Activated CD4-positive, alpha-beta T cell treated with anti-CD3 and anti-CD28 coated beads for 4 hours (primary cell): ENCODE results near the gene PPARG.

Experiments
- DNase-seq, 2 donors: peaks; one replicate each; pipeline ENCODE4 v3.0.0-alpha.2; 2020

PPARG gene

GRCh38 chr3:12345584-12346494 is 57.0 kb downstream of the PPARG start:
- DNase-seq = no peak

- DNase-seq = no peak
Measured at GRCh38 chr3:12347301-12347700, 58.4 kb downstream of the PPARG start.

GRCh38 chr3:12349895-12350811 is 61.3 kb downstream of the PPARG start:
- no peak for DNase-seq

GRCh38 chr3:12351145-12351544 is 62.3 kb downstream of the PPARG start:
- DNase-seq = no peak

- DNase-seq = no peak
Measured at GRCh38 chr3:12352253-12352652, 63.4 kb downstream of the PPARG start.

GRCh38 chr3:12352755-12353154 is 63.9 kb downstream of the PPARG start:
- DNase-seq = no peak

GRCh38 chr3:12353796-12354525 is 65.1 kb downstream of the PPARG start:
- no peak for DNase-seq

- no peak for DNase-seq
Measured at GRCh38 chr3:12356175-12356574, 67.3 kb downstream of the PPARG start.

GRCh38 chr3:12356996-12357395 is 68.1 kb downstream of the PPARG start:
- DNase-seq = no peak

- no peak for DNase-seq
Measured at GRCh38 chr3:12357456-12357855, 68.6 kb downstream of the PPARG start.

GRCh38 chr3:12363397-12364195 is 74.7 kb downstream of the PPARG start:
- DNase-seq = no peak

GRCh38 chr3:12367346-12367745 is 78.5 kb downstream of the PPARG start:
- no peak for DNase-seq

GRCh38 chr3:12369029-12369428 is 80.2 kb downstream of the PPARG start:
- DNase-seq = no peak

- no peak for DNase-seq
Measured at GRCh38 chr3:12369598-12369997, 80.7 kb downstream of the PPARG start.

- no peak for DNase-seq
Measured at GRCh38 chr3:12370758-12371157, 81.9 kb downstream of the PPARG start.

- DNase-seq = no peak
Measured at GRCh38 chr3:12371525-12372140, 82.8 kb downstream of the PPARG start.

GRCh38 chr3:12372741-12373280 is 83.9 kb downstream of the PPARG start:
- DNase-seq = no peak

GRCh38 chr3:12375572-12375971 is 86.7 kb downstream of the PPARG start:
- no peak for DNase-seq

GRCh38 chr3:12379640-12380429 is 91.0 kb downstream of the PPARG start:
- DNase-seq = no peak

GRCh38 chr3:12380461-12380860 is 91.6 kb downstream of the PPARG start:
- no peak for DNase-seq

- no peak for DNase-seq
Measured at GRCh38 chr3:12381199-12381598, 92.3 kb downstream of the PPARG start.
